GM20431 (cell line): Measurements from ENCODE around the gene GALNT14.
"Not testable (repeated sequence)": the region's sequence is repeated elsewhere in the genome, so short reads cannot be mapped to it uniquely, and the experiment has no call there.

Source experiments
- in situ Hi-C: fragments of 300-500 bp; cut with MseI, MboI; formaldehyde crosslinking; loops from one replicate; pipeline ENCODE4 v1.15.0; 2020; ENCODE audit warnings: low sequenced_read_pairs; ENCODE audit not compliant: unreplicated experiment

GALNT14 gene, protein sequence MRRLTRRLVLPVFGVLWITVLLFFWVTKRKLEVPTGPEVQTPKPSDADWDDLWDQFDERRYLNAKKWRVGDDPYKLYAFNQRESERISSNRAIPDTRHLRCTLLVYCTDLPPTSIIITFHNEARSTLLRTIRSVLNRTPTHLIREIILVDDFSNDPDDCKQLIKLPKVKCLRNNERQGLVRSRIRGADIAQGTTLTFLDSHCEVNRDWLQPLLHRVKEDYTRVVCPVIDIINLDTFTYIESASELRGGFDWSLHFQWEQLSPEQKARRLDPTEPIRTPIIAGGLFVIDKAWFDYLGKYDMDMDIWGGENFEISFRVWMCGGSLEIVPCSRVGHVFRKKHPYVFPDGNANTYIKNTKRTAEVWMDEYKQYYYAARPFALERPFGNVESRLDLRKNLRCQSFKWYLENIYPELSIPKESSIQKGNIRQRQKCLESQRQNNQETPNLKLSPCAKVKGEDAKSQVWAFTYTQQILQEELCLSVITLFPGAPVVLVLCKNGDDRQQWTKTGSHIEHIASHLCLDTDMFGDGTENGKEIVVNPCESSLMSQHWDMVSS

DNA sequence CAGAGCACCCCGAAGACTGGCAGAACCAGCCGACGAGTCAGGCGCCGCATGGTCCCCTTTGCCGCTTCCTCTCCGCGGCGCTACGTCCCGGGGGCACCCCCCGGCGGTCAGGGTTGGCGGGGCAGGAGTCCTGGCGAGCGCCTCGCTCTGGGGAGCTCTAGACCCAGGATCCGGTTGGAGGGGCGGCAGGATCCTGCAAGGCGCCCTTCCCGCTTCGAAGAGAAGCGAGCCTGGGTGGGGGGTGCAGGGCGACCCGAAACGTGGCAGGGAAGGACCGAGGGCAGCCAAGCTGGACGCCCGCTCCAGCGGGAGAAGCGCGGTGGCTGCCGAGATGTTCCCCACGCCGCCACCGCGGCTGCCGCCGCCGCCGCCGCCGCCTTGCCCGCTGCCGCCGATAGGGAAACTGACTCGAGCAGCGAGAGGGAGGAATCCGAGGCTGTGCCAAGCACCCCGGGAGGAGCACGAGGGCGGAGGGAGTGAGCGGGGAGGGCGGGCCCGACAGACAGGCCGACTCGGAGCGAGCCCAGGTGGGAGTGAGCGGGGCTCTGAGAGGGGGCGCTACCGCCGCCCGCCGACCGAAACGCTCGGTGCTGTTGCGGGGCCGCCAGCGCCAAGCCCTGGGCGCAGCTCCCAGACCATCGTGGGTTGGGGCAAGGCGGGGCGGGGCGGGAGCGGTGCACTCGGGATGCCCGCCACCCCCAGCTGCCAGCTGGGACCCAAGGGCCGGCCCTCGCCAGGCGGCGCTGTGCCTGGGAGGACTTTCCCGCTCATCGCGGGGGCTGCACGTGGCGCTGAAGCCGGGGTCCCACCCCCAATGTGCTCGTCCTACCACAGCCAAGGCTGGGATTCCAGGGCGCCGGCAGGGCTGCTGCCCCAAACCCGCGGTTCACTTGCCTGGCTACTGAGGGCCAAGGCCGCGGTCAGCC lies at the start of gene GALNT14:
GALNT14 (minus strand) TSS at position 404 of the 926 bp plus-strand sequence; CDS start at position 50, 354 bp downstream.
- in situ Hi-C loops: no loop called here

DNA sequence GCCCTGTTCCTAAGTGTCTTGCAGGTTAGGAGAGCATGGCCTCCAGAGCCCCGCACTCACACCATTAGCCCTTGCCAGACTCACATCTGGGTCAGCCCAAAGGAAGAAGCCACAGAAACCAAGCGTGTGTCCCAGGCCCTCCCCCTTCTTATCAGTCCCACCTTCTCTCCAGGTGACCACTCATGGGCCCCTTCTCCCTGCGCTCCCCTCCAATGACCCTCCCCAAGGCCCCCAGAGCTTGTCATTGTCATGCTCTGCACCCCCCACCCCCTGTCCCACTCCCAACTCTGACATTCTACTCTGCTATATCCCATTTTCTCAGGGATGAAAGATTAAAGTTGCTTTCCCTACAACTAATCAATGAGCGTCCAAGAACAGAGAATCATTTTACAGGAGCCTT lies 48.9 kb upstream of the GALNT14 start:
- in situ Hi-C loops: no loop called here

DNA sequence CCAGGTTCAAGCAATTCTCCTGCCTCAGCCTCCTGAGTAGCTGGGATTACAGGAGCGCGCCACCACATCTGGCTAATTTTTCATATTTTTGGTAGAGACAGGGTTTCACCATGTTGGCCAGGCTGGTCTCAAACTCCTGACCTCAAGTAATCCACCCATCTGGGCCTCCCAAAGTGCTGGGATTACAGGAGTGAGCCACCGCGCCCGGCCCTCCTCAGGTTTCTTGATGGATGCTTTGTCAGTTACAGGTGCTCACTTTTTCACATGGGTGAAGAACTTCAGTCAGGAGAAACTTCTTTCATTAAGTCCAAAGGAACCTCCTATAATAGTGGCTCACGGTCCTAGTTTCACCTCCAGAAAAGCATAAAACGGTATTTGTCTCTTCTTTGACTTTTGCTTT lies 45.7 kb upstream of the GALNT14 start:
- in situ Hi-C loops: not testable (repeated sequence)

DNA sequence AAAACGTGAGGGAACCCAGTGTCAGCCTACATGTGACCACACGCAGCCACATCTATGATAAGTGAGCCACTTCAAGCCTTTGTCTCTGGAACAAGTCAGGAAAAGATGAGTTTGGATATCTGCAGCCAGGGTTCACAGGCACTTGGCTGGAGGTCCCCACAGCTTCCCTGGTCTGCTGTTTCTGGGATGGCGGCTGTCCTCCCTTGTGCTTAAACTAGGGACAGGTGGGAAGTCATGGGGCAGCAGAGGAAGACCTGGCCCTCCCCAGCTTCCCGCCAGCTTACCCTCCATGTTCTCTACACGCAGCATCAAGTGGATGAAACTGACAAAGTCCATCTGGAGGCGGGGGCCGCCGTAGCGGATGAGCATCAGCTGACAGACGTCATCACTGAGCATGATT lies 38.5 kb upstream of the GALNT14 start:
- in situ Hi-C loops: no loop called here

DNA sequence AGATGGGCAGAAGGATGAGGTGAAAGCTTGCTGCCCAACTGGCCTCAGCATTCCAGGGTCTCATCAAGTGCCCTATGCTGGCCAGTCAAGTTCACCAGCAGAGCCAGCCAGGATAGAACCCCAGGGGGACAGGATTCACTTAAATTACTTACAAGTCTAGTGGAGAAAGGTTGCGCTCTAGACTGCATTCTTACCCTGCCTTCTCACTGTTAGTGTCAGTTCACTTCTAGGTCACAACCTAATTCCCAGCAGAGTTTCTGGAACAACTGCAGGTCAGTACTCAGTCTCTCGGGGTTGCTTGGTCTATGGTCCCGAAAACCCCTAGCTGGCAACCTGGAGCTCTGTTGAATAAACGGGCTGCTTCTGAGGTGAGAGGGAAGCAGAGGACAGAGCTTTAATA lies 32.9 kb upstream of the GALNT14 start:
- in situ Hi-C loops: loop anchor here (25.0 kb wide), 1 partner anchor 459 kb away; no protein-coding TSS in a partner anchor

DNA sequence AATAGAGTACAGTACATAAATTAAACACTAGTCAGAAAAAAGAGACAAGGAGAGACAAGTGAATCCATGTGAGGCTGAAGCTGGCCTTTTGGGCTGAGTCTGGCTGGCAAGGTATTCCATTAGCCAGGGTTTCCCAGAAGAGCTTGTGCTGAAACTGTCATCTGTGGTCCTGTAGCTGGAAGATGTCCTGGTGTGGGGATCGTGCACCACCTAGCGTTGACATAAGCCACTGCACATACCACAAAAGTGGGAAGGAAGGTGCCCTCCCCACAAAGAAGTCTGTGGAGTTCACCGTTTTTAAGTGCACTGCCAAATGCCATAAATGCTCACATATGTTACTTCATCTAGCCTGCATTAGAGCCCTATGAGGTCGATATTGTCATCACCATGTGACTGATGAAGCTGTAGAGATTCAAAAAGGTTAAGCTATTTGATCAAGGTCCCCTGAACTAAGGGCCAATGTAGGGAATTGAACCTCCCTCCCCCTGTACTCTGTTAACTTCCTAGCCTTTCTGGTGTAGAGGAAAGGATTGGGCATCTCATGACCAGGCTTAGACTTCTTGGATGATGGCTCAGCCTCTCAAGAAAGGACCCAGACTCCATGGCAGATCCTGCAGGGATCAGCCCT lies 31.9 kb upstream of the GALNT14 start:
- in situ Hi-C loops: loop anchor here (25.0 kb wide), 1 partner anchor 458 kb away; no protein-coding TSS in a partner anchor

DNA sequence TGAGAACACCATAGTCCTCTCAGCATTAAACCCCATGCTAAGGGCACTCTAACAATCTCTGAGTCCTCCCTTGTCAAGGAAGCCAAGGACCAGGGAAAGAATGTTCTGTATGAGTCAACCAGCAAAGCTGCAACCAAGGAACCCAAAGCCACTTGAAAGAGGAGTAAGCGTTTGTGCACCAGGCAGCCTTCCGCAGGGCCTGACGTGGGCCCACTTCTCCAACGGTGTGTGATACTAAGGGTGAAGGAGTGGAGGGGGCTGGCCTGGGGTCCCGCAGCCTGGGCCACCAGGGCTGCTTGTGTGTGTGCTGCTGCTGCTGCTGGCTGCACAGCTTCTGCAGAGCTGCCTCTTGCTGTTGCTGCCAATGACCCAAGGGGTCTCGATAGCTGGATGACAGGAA lies 30.1 kb upstream of the GALNT14 start:
- in situ Hi-C loops: loop anchor here (25.0 kb wide), 1 partner anchor 456 kb away; no protein-coding TSS in a partner anchor

DNA sequence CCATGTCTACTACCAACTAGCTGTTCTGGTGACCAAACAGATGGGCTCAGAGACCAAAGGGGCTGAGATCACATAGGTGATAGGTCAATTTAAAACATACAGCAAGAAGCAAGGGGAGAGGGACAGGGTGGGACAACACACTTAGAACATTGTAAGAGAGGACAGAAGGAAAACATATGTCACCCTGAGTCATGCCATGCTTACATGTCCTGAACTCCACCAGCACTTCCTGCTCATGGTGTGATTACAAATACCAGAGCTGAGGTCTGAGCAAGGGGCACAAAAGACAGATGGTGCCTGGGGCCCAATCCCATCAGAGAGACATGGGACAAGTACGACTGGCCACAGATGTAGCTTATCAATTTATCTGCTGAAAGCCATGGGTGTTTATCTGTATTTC lies 28.7 kb upstream of the GALNT14 start:
- in situ Hi-C loops: loop anchor here (25.0 kb wide), 1 partner anchor 455 kb away; no protein-coding TSS in a partner anchor

DNA sequence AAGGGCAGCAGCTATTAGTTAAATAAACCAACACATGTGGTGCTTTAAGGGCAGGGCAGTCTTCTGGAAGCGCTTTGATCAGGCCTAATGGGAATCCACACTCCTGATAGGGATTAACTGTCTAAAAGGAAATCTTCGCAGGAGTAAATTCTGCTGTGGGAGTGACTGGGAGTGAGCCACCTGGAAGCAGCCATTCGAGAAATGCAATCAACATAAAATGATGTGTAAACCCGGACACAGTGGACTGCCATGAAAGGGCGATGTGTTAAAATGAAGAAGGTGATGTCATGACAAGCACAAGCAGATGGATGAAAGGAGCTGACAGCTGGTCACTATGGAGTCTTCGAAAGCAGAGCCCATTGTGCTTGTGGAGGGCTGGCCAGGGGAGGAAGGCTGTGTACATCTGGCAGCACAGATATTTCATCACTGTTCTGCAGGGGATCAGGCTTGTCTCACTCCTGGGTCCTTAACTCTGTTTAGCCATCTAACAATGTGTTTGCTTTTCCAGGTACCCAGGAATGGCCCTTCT lies 24.8 kb upstream of the GALNT14 start:
- in situ Hi-C loops: loop anchor here (25.0 kb wide), 1 partner anchor 451 kb away; no protein-coding TSS in a partner anchor

DNA sequence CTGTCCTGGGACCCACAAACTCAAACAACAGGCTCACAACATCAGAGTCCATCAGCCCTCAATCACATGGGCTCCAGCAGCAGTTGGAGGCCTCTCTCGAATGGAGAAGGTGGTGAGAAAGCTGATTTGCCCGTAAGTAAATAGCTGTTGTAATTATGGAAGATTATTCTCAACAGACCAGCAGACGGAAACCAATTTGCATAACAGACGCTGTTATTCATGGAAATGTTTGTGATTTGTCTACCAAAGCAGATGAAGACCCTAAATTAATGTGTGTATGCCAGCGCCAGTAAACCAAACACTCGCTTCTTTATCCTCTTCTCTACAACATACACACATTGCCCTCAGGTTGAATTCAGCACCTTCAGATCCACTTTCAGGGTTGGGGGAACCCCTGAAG lies 23.4 kb upstream of the GALNT14 start:
- in situ Hi-C loops: loop anchor here (25.0 kb wide), 1 partner anchor 449 kb away; no protein-coding TSS in a partner anchor

DNA sequence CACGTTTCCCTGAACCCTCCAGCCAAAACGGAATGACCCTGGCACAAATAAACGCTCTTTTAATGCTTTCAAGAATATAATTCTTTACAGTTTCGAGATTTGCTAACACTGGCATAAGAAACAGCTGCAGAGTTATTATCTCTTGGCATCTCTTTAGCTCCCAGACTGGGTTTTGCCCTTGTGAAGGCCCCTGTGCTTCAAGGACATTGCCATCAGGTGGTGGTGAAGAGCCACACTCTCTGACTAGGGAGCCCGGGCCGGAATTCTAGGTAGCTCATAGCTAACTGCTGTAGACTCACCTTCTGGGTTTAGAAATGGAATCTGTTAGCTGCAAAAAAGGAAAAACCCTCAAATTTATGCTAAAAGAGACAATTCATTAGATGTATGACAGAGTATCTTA lies 13.3 kb upstream of the GALNT14 start:
- in situ Hi-C loops: loop anchor here (25.0 kb wide), 1 partner anchor 439 kb away; no protein-coding TSS in a partner anchor

DNA sequence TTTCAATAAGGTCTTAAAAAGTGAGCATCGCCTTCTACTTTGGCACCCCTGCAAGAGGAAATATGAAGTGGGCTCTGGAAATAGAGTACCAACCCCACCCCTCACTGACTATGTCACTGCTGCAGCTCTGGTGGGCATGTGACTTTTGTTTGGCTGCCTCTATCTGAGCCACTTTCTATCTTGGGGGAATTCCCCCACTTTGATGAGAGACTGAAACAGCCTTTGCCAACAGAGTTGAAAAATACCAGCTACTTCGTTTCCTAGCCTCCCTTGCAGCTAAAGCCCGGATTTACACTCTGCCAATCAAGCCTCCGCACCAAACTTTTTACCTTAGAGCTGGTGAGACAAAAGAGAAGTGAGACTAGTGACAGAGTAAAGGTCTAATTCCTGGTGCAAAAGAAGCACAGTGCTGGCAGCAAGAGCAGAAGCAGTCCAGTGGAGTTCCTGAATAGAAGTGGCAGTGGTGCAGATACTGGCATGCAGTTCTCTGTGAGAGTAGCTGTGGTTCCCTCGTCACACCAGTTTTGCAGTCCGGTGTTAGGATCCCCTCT lies 12.0 kb upstream of the GALNT14 start:
- in situ Hi-C loops: loop anchor here (25.0 kb wide), 1 partner anchor 438 kb away; no protein-coding TSS in a partner anchor

DNA sequence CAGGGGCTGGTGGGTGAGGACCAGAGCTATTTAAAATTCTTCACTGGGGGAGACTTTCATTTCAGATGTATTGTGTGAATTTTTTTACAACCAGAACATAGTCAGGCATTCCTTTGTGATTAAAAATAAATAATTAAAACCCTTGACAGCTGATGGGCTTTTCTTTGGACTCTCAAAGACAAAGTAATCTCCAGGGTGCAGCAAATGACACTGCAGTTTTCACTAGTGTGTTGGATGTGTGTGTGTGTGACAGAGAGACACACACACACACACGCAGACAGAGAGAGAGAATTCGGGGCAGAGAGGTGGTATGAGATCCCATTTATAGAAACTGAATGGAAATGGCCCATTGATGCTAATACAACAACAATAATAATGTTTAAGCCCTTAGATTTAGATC lies 10.3 kb upstream of the GALNT14 start:
- in situ Hi-C loops: no loop called here

DNA sequence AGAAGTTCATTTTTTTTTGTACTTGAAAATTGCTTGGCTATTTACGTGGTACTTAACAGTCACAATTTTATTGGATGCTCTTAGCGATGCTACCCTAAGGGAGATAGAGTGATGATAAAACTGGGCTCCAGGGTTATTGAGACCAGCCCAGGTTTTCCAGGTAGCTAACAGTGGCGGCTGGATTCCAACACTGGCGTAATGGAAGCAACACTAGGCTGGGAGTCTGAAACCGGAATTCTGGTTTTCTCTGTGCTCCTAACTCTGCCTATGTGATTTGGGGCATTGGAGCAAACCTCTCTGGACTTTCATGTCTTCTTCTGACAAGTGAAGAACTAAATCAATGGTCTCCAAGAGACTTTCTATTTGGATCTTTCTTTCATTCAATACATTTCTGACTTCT lies 9.4 kb upstream of the GALNT14 start:
- in situ Hi-C loops: no loop called here

DNA sequence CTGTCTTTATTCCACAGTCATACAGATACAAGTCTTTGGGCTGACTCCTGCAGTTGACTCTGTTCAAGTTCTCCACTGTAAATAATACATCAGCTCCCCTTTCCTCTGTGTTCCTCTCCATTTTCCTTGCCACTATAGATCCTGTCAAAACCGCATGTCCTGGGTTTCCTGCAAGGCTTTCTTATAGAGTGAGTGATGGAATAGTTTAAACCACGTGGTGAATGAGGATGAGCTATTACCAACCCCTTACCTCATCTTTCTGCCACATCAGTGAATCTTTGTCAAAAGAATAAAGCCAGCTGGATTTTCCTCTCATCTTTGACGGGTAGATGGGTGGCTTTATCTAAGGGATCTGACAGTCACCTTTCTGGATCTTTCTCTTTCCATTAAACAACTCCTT lies 3.9 kb upstream of the GALNT14 start:
- in situ Hi-C loops: no loop called here

DNA sequence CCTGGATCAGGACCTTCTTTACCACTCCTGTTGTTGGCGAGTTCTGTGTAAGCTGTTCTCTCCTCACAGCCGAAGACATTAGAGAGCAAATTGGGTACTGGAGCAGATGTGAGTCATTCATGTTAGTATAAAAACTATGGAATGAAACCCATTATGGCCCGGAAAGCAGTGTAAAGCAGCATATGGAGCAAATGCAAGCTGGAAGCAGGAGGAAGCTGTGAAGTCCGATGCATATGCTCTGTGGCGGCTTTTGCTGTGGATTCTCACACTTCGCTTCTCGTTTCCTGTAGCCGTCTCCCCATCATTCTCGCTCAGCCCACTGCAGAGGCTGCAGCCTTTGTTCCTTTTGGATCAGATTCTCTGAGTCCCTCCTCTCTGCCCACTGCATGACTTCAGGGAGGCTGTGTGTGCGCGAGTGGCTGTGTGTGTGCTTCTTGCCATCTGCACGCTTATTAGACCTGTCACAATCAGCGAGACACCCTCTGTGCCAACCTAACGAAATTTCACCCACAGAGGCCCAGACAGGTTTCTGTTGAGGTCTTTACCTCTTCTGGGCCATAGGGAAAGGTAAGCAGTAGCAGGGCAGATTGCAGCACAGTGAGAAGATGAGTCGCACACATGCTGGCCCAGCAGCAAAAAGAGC lies 3.3 kb upstream of the GALNT14 start:
- in situ Hi-C loops: no loop called here

DNA sequence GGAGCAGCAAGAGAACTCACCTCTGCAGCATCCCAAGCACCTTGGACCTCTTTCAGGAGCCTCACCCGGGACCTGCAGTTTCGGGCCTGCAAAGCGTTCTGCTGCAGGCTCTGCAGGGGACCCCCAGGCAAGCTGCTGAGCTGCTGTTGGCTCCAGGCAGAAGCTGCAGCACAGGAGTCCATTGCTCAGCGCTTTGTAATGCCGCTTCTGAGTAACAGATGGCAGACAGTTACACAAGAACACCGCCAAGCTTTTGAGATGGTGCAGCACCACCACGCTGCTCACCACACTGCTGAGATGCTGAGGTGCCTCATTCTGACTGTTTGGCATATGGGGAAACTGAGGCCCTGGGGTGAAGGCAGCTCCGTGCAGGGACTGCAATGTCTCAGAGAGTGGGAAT lies 1.9 kb upstream of the GALNT14 start:
- in situ Hi-C loops: no loop called here

DNA sequence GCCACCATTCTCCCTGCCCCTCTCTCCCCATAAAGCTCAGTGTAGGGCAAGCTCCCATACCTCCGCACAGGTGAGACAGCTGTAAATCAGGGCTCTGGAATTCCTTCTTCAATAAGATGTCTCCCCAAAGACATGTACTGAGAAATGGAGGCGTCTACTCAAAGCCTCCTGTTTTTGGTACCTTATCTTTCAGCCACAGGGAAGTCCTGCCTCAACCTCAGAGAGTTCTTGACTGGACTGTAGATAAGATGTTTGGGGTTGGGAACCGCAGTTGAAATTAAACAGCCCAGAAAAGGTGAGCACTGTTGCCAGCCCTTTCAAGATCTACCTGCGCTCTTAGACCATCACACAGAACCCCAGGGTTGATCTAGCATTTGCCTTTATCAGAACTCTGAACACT lies 1.4 kb upstream of the GALNT14 start:
- in situ Hi-C loops: no loop called here
